HepG2 (cell line): Measurements from ENCODE around the gene APBA1. TPM values are rescaled to one million over a fixed set of nuclear protein-coding genes. Genes with fewer than 3 reads are reported as not detected.

Source experiments
- ATAC-seq: fragments of 200-7000 bp; cut with Tn5 transposase; 3 replicates; pipeline ENCODE4 v1.9.1; 2020; ENCODE audit warnings: mild to moderate bottlenecking, moderate library complexity
- BruUV-seq: library from RNA; stranded (reverse); fragments of 400-500 nt; replicated peaks from 2 replicates; lab custom pipeline; 2021; lab: Mats Ljungman, UMichigan
- CTCF ChIA-PET: fragments of 300-600 bp; formaldehyde crosslinking; extraction: SDS; loops from one replicate; lab custom pipeline; 2021; ENCODE audit warnings: low total read pairs, inconsistent platforms, low intra/inter-chr PET ratio; lab: Yijun Ruan, JAX
- POLR2A ChIA-PET: fragments of 350-600 bp; sonication (Branson Sonifier 250); formaldehyde crosslinking; loops from one replicate; lab custom pipeline; 2020; ENCODE audit warnings: antibody characterized with exemption, inconsistent platforms; lab: Yijun Ruan, JAX
- DNase-seq: peaks from one replicate; pipeline ENCODE4 v3.0.0-alpha.2; 2015; ENCODE audit warnings: low spot score
- FAIRE-seq: peaks from 3 replicates; lab custom pipeline; 2011; peaks lifted over from hg19 to GRCh38; lab: Jason Lieb, UNC
- H2AFZ ChIP-seq: one replicate; pipeline ENCODE4 v1.6.1; 2011; ENCODE audit warnings: low read length, inconsistent platforms
- H3K27ac ChIP-seq: fragments of 300-600 bp; 3 replicates; pipeline ENCODE4 v1.8.0; 2011; ENCODE audit warnings: mixed run types, mild to moderate bottlenecking, mixed read lengths, low read length, inconsistent platforms; ENCODE audit not compliant: insufficient read depth; ENCODE audit errors: extremely low read length
- H3K27me3 ChIP-seq, 2 experiments: fragments of 200-600 bp in 1 of 2; 2 replicates in 1 of 2; 3 replicates in 1 of 2; pipeline versions ENCODE4 v1.6.0 to v1.8.0; 2011; ENCODE audit warnings: low read length in 2 of 2, mild to moderate bottlenecking in 2 of 2, moderate library complexity in 2 of 2, inconsistent platforms in 1 of 2; ENCODE audit not compliant: insufficient read depth in 2 of 2, control insufficient read depth in 1 of 2
- H3K36me3 ChIP-seq, 2 experiments: fragments of 200-600 bp in 1 of 2; replicated peaks in 1 of 2; 2 replicates in 1 of 2; 3 replicates in 1 of 2; pipeline versions ENCODE4 v1.5.1 to v1.8.0; 2011; ENCODE audit warnings: low read length in 2 of 2, inconsistent platforms in 1 of 2; ENCODE audit not compliant: insufficient read depth in 2 of 2, control insufficient read depth in 1 of 2
- H3K4me1 ChIP-seq: 2 replicates; pipeline ENCODE4 v1.5.1; 2012; ENCODE audit warnings: low read length, inconsistent platforms; ENCODE audit not compliant: insufficient read depth
- H3K4me2 ChIP-seq: 2 replicates; pipeline ENCODE4 v1.6.0; 2011; ENCODE audit warnings: low read depth, low read length, inconsistent platforms
- H3K4me3 ChIP-seq, 3 experiments: fragments of 200-600 bp in 1 of 3; sonication (generic), shearing (Covaris generic) in 1 of 3; replicated peaks in 1 of 3; 2 replicates each; pipeline ENCODE4 v1.5.1; 2011 to 2016; ENCODE audit warnings: low read length in 3 of 3, inconsistent platforms in 2 of 3, low read depth in 2 of 3, mild to moderate bottlenecking in 2 of 3, control low read depth in 1 of 3, mixed read lengths in 1 of 3; ENCODE audit not compliant: insufficient read depth in 1 of 3
- H3K79me2 ChIP-seq: one replicate; pipeline ENCODE4 v1.6.1; 2011; ENCODE audit warnings: low read length, inconsistent platforms; ENCODE audit not compliant: insufficient read depth
- H3K9ac ChIP-seq: 2 replicates; pipeline ENCODE4 v1.6.0; 2011; ENCODE audit warnings: mild to moderate bottlenecking, low read depth, low read length, inconsistent platforms; ENCODE audit not compliant: insufficient read depth
- H3K9me3 ChIP-seq: 2 replicates; pipeline ENCODE4 v1.5.1; 2012; ENCODE audit warnings: mild to moderate bottlenecking, low read length
- H4K20me1 ChIP-seq: 2 replicates; pipeline ENCODE4 v1.6.0; 2011; ENCODE audit warnings: inconsistent platforms, mild to moderate bottlenecking, low read length, moderate library complexity; ENCODE audit not compliant: insufficient read depth
- AGO2 ChIP-seq: fragments of 200-400 bp; formaldehyde crosslinking; optimal IDR thresholded peaks from 2 replicates; pipeline ENCODE3; 2017; ENCODE audit warnings: mild to moderate bottlenecking, low read depth, low read length, moderate library complexity
- BRCA1 ChIP-seq: sonication (generic); formaldehyde crosslinking; IDR thresholded peaks from 2 replicates; pipeline ENCODE4 v1.4.0; 2020; ENCODE audit warnings: missing genetic modification reagents
- FOXK2 ChIP-seq: fragments of 450-650 bp; IDR thresholded peaks from 2 replicates; pipeline ENCODE4 v1.6.1; 2016
- HMGA1 ChIP-seq: sonication (generic); formaldehyde crosslinking; conservative IDR thresholded peaks from 2 replicates; pipeline ENCODE4 v1.4.0; 2020; ENCODE audit warnings: missing genetic modification reagents
- PTBP1 ChIP-seq: fragments of 200-400 bp; formaldehyde crosslinking; IDR thresholded peaks from 2 replicates; pipeline ENCODE4 v1.6.1; 2018; ENCODE audit warnings: low read length, low read depth; ENCODE audit not compliant: poor library complexity, severe bottlenecking
- TBX2 ChIP-seq: sonication (generic); formaldehyde crosslinking; IDR thresholded peaks from 2 replicates; pipeline ENCODE4 v1.5.0; 2020; ENCODE audit warnings: missing genetic modification reagents, mild to moderate bottlenecking, borderline replicate concordance
- THYN1 ChIP-seq: sonication (generic); formaldehyde crosslinking; IDR thresholded peaks from 2 replicates; pipeline ENCODE4 v1.8.1; 2023; ENCODE audit warnings: low read depth, mild to moderate bottlenecking, moderate library complexity, missing genetic modification reagents, borderline replicate concordance
- ZNF549 ChIP-seq: sonication (generic); formaldehyde crosslinking; IDR thresholded peaks from 2 replicates; pipeline ENCODE4 v1.5.0; 2020; ENCODE audit warnings: missing genetic modification reagents
- ZNF550 ChIP-seq: sonication (generic); formaldehyde crosslinking; IDR thresholded peaks from 2 replicates; pipeline ENCODE4 v1.4.0; 2020; ENCODE audit warnings: mild to moderate bottlenecking, missing genetic modification reagents, borderline replicate concordance
- ZNF552 ChIP-seq: sonication (generic); formaldehyde crosslinking; IDR thresholded peaks from 2 replicates; pipeline ENCODE4 v1.9.0; 2022; ENCODE audit warnings: missing genetic modification reagents, mild to moderate bottlenecking, borderline replicate concordance
- ZNF556 ChIP-seq: sonication (generic); formaldehyde crosslinking; IDR thresholded peaks from 2 replicates; pipeline ENCODE4 v1.4.0; 2020; ENCODE audit warnings: mild to moderate bottlenecking, missing genetic modification reagents, borderline replicate concordance
- WGBS: methylation state at CpG from one replicate; pipeline ENCODE4 v1.1.6; 2017; ENCODE audit warnings: low lambda C conversion rate; 5-methylcytosine and 5-hydroxymethylcytosine counted together
- in situ Hi-C: cut with HindIII; loops from 2 replicates; pipeline ENCODE4 v1.10.0; 2017; ENCODE audit warnings: low pct_unique_long_range_greater_than_20kb; ENCODE audit not compliant: extremely low pct_ligation_motif_present
- intact Hi-C: fragments of 100-400 bp; cut with micrococcal nuclease; formaldehyde crosslinking; loops from one replicate; pipeline ENCODE4 v1.10.0; 2022; ENCODE audit not compliant: unreplicated experiment
- polyA plus RNA-seq, 8 experiments: library from polyadenylated mRNA; depleted of rRNA in 3 of 8; stranded (reverse) in 7 of 8; unstranded in 1 of 8; fragments of >200 nt; fragmentation: Illumina TruSeq in 4 of 8; extraction: Trizol in 4 of 8; gene quantifications; 2 replicates each; pipeline versions ENCODE4 v1.2.1 to v1.2.3, GENCODE V29; 2011 to 2016; ENCODE audit warnings: low read depth in 4 of 8, missing spikeins in 1 of 8, mixed read lengths in 1 of 8; ENCODE audit not compliant: insufficient read depth in 1 of 8
- total RNA-seq, 5 experiments: library from RNA; depleted of rRNA; stranded (reverse); fragments of >200 nt; fragmentation: Illumina TruSeq; extraction: Trizol; gene quantifications; 2 replicates each; pipeline ENCODE4 v1.2.3, GENCODE V29; 2016; ENCODE audit warnings: low read depth in 1 of 5
- TF ChIP-seq, protein P1 (sequence below): sonication (generic); formaldehyde crosslinking; IDR thresholded peaks from 2 replicates; pipeline ENCODE4 v1.4.0; 2020; ENCODE audit warnings: mild to moderate bottlenecking, missing genetic modification reagents
- TF ChIP-seq, protein P2 (sequence below): sonication (generic); formaldehyde crosslinking; IDR thresholded peaks from 2 replicates; pipeline ENCODE4 v1.4.0; 2020; ENCODE audit warnings: low read depth, mild to moderate bottlenecking, missing genetic modification reagents

Gene APBA1
- total and polyA plus RNA-seq, 2 of the 13 experiments (the other 11 are each of a cell fraction or from before 2014, with no cell fraction given) = 0.15 TPM; not detected in 1

DNA sequence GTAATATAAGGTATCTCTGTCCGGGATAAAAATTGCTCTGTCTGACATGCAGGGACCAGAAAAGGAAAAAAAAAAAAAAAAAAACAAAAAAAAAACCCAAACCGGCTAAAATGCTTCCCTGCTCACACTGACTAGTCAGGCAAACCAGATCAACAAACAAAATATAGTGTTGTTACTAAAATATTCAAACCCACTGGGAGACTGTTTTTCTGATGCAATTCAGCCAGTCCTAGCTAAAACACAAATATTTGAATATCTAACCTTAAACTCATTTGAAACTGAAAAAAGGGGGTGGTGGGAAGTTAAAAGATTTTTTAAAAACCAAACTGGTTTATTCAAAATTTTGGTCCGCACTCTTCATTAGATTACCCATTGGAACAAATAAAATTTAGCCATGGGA lies 61.0 kb downstream of the APBA1 start:
- H3K36me3 ChIP-seq = no peaks in the 10 kb centered on the region
- H3K9ac ChIP-seq = no peak overlapping the region
- no peak for ATAC-seq
- no peaks in the 10 kb centered on the region for H4K20me1 ChIP-seq
- no peak overlapping the region for H2AFZ ChIP-seq
- H3K9me3 ChIP-seq = no peaks in the 10 kb centered on the region
- H3K4me1 ChIP-seq = no peaks in the 10 kb centered on the region
- no peak overlapping the region for H3K4me2 ChIP-seq
- in situ Hi-C loops (no loop called here), intact Hi-C loops (no loop called here)
- no TSS peak for BruUV-seq
- H3K27me3 ChIP-seq = no peaks in the 10 kb centered on the region
- no peak overlapping the region for H3K27ac ChIP-seq
- CTCF ChIA-PET = no interaction called here
- POLR2A ChIA-PET = no interaction called here
- H3K79me2 ChIP-seq = no peaks in the 10 kb centered on the region
- TF ChIP-seq ZNF550 (CRISPR knock-in tag) = no peak
- TF ChIP-seq FOXK2 = no peak
- no peak for TF ChIP-seq BRCA1 (CRISPR knock-in tag)
- TF ChIP-seq PTBP1 = no peak
- TF ChIP-seq HMGA1 (CRISPR knock-in tag) = no peak
- TF ChIP-seq, protein P1, sequence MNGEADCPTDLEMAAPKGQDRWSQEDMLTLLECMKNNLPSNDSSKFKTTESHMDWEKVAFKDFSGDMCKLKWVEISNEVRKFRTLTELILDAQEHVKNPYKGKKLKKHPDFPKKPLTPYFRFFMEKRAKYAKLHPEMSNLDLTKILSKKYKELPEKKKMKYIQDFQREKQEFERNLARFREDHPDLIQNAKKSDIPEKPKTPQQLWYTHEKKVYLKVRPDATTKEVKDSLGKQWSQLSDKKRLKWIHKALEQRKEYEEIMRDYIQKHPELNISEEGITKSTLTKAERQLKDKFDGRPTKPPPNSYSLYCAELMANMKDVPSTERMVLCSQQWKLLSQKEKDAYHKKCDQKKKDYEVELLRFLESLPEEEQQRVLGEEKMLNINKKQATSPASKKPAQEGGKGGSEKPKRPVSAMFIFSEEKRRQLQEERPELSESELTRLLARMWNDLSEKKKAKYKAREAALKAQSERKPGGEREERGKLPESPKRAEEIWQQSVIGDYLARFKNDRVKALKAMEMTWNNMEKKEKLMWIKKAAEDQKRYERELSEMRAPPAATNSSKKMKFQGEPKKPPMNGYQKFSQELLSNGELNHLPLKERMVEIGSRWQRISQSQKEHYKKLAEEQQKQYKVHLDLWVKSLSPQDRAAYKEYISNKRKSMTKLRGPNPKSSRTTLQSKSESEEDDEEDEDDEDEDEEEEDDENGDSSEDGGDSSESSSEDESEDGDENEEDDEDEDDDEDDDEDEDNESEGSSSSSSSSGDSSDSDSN (CRISPR knock-in tag) = no peak
- TF ChIP-seq ZNF549 = no peak
- no peak for DNase-seq
- H3K4me3 ChIP-seq = no peak overlapping the region
- FAIRE-seq = no peak
- 17% methylated on average over 3 of the region's 3 CpGs for WGBS

DNA sequence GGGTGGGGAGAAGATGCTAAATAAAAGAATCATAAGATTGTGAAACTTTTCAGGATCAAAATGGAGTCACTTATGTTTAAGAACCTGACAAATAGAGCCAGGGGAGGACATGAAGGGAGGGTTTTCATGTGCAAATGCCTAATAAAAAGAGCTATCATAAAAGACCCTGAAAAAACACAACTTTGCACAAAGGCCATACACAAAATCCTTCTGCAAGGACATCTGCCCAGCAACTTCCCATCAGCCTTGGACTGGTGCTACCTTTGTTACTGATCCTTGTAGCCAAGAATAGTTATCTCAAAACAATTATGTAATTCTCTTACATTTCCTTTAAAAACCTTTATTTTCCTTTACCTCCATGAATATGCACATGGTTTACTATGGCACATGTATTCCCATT lies 63.0 kb downstream of the APBA1 start:
- in situ Hi-C loops = no loop called here
- H3K4me2 ChIP-seq = no peak overlapping the region
- no peak overlapping the region for H3K9ac ChIP-seq
- intact Hi-C loops = no loop called here
- BruUV-seq = no TSS peak
- no peak overlapping the region for H3K4me3 ChIP-seq
- ChIA-PET CTCF (no interaction called here), POLR2A (no interaction called here)
- ATAC-seq (no peak), FAIRE-seq (no peak), DNase-seq (no peak)
- H3K4me1 ChIP-seq = no peaks in the 10 kb centered on the region
- no peaks in the 10 kb centered on the region for H3K27me3 ChIP-seq
- no peaks in the 10 kb centered on the region for H3K9me3 ChIP-seq
- no peaks in the 10 kb centered on the region for H3K79me2 ChIP-seq
- no peaks in the 10 kb centered on the region for H4K20me1 ChIP-seq
- no peaks in the 10 kb centered on the region for H3K36me3 ChIP-seq
- no peak overlapping the region for H3K27ac ChIP-seq
- H2AFZ ChIP-seq = no peak overlapping the region
- TF ChIP-seq TBX2 (CRISPR knock-in tag) (no peak), ZNF552 (CRISPR knock-in tag) (no peak), ZNF556 (no peak), THYN1 (CRISPR knock-in tag) (no peak), AGO2 (no peak)
- TF ChIP-seq, protein P2, sequence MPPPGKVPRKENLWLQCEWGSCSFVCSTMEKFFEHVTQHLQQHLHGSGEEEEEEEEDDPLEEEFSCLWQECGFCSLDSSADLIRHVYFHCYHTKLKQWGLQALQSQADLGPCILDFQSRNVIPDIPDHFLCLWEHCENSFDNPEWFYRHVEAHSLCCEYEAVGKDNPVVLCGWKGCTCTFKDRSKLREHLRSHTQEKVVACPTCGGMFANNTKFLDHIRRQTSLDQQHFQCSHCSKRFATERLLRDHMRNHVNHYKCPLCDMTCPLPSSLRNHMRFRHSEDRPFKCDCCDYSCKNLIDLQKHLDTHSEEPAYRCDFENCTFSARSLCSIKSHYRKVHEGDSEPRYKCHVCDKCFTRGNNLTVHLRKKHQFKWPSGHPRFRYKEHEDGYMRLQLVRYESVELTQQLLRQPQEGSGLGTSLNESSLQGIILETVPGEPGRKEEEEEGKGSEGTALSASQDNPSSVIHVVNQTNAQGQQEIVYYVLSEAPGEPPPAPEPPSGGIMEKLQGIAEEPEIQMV (CRISPR knock-in tag) = no peak
